CD4-positive, alpha-beta T cell (primary cell): ENCODE data around the gene SNAP47. TPM values are rescaled to one million over a fixed set of nuclear protein-coding genes. Genes with fewer than 3 reads are reported as not detected.
A peak's percentile ranks its signal among the peaks of the same experiment; 100 is the strongest.

Source experiments
- ATAC-seq: fragments of 200-7000 bp; cut with Tn5 transposase; one replicate; pipeline ENCODE4 v1.10.0; 2022; ENCODE audit warnings: mild to moderate bottlenecking; ENCODE audit not compliant: poor library complexity
- CTCF ChIA-PET: fragments of 350-600 bp; sonication (Branson Sonifier 250); formaldehyde crosslinking; loops from one replicate; lab custom pipeline; 2021; ENCODE audit warnings: antibody characterized with exemption, inconsistent platforms; lab: Charles Lee
- POLR2A ChIA-PET: fragments of 350-600 bp; sonication (Branson Sonifier 250); formaldehyde crosslinking; loops from one replicate; lab custom pipeline; 2021; ENCODE audit warnings: antibody characterized with exemption, inconsistent platforms; lab: Charles Lee
- DNase-seq, 14 experiments: peaks; one replicate each; pipeline ENCODE4 v3.0.0-alpha.2; 2013 to 2020; ENCODE audit warnings: mixed read lengths in 2 of 14
- H3K27ac ChIP-seq, 2 donors: one replicate each; pipeline versions ENCODE4 v1.5.1 to v1.7.0; 2013; ENCODE audit warnings: low read length in 2 of 2, low read depth in 1 of 2, mild to moderate bottlenecking in 1 of 2
- H3K27me3 ChIP-seq, 2 experiments: 1 replicate in 1 of 2; 2 replicates in 1 of 2; pipeline versions ENCODE4 v1.6.1 to v1.7.0; 2013; ENCODE audit warnings: low read length in 2 of 2, control low read depth in 1 of 2, mild to moderate bottlenecking in 1 of 2, moderate library complexity in 1 of 2; ENCODE audit not compliant: insufficient read depth in 2 of 2, control insufficient read depth in 1 of 2
- H3K36me3 ChIP-seq: one replicate; pipeline ENCODE4 v1.6.1; 2013; ENCODE audit warnings: low read length, control low read depth; ENCODE audit not compliant: insufficient read depth
- H3K4me1 ChIP-seq: one replicate; pipeline ENCODE4 v1.6.1; 2013; ENCODE audit warnings: low read length, control low read depth; ENCODE audit not compliant: insufficient read depth
- H3K4me3 ChIP-seq: one replicate; pipeline ENCODE4 v1.5.1; 2013; ENCODE audit warnings: mild to moderate bottlenecking, low read length, moderate library complexity
- H3K9me3 ChIP-seq, 2 experiments: 1 replicate in 1 of 2; 2 replicates in 1 of 2; pipeline versions ENCODE4 v1.6.1 to v1.7.0; 2013; ENCODE audit warnings: low read length in 2 of 2, mild to moderate bottlenecking in 2 of 2, control low read depth in 1 of 2, moderate library complexity in 1 of 2; ENCODE audit not compliant: control insufficient read depth in 1 of 2, insufficient read depth in 1 of 2
- H3K27ac Mint-ChIP-seq: one replicate; pipeline ENCODE4 v1.8.0; 2020; ENCODE audit warnings: mixed read lengths
- H3K27me3 Mint-ChIP-seq: one replicate; pipeline ENCODE4 v1.8.0; 2021; ENCODE audit warnings: mixed read lengths
- H3K36me3 Mint-ChIP-seq: one replicate; pipeline ENCODE4 v1.8.0; 2021; ENCODE audit warnings: low read depth, mixed read lengths
- H3K4me1 Mint-ChIP-seq: one replicate; pipeline ENCODE4 v1.8.0; 2021; ENCODE audit warnings: low read depth, mixed read lengths
- H3K4me3 Mint-ChIP-seq: one replicate; pipeline ENCODE4 v1.8.0; 2020; ENCODE audit warnings: mild to moderate bottlenecking, mixed read lengths
- H3K9me3 Mint-ChIP-seq: one replicate; pipeline ENCODE4 v1.8.0; 2020; ENCODE audit warnings: mixed read lengths
- CTCF ChIP-seq: fragments of 200-600 bp; IDR thresholded peaks from one replicate; pipeline ENCODE4 v1.8.0; 2022; ENCODE audit warnings: antibody characterized with exemption, mild to moderate bottlenecking
- intact Hi-C, 2 experiments: fragments of 100-400 bp; cut with DNase I in 1 of 2; cut with micrococcal nuclease in 1 of 2; formaldehyde crosslinking; loops; one replicate each; pipeline versions ENCODE4 v1.15.1 to v1.9.0; 2023 to 2025; cut with DNase I, micrococcal nuclease
- total RNA-seq, 174 experiments: library from RNA in 2 of 174; stranded (reverse) in 2 of 174; gene quantifications; one replicate each; pipeline ENCODE4 v1.2.3 and lab custom pipeline; 2021 to 2026

SNAP47 gene
- total RNA-seq, 2 experiments from 2014 or later, result 12.8 to 14.0 TPM

GRCh38 chr1:227747948-227748495, 12.8 kb downstream of the SNAP47 start:
- Histone ChIP-seq H3K4me3 (no peak overlapping the region), H3K4me1 (peaks cover 44% of the 10 kb centered on the region), H3K9me3 (no peaks in the 10 kb centered on the region), H3K27me3 (no peaks in the 10 kb centered on the region), H3K27ac (peak overlapping the region in 1 of 2 donors; percentile 4), H3K36me3 (peaks cover 49% of the 10 kb centered on the region)
- TF ChIP-seq CTCF, result no peak
- Mint-ChIP-seq H3K4me1 (peaks cover 48% of the 10 kb centered on the region), H3K4me3 (no peak overlapping the region), H3K27ac (peak overlapping the region; percentile 54), H3K27me3 (no peaks in the 10 kb centered on the region), H3K36me3 (peaks cover 52% of the 10 kb centered on the region), H3K9me3 (no peaks in the 10 kb centered on the region)
- CTCF ChIA-PET, result no interaction called here
- ATAC-seq (no peak), DNase-seq (peak in 1 of 14 experiments; percentile 6)
- POLR2A ChIA-PET, result no interaction called here
- intact Hi-C loops, result no loop called here

GRCh38 chr1:227748496-227749182, 13.4 kb downstream of the SNAP47 start:
- POLR2A ChIA-PET, result no interaction called here
- Mint-ChIP-seq H3K27me3 (no peaks in the 10 kb centered on the region), H3K9me3 (no peaks in the 10 kb centered on the region), H3K36me3 (peaks cover 56% of the 10 kb centered on the region), H3K27ac (peak overlapping the region; percentile 54), H3K4me3 (no peak overlapping the region), H3K4me1 (peaks cover 47% of the 10 kb centered on the region)
- Histone ChIP-seq H3K27ac (peak overlapping the region in 1 of 2 donors; percentile 4), H3K4me1 (peaks cover 41% of the 10 kb centered on the region), H3K27me3 (no peaks in the 10 kb centered on the region), H3K36me3 (peaks cover 52% of the 10 kb centered on the region), H3K4me3 (no peak overlapping the region), H3K9me3 (no peaks in the 10 kb centered on the region)
- intact Hi-C loops, result no loop called here
- peak; percentile 84 for ATAC-seq
- CTCF ChIA-PET, result no interaction called here
- peak in 3 of 14 experiments; percentile 35 to 70 (median 64) for DNase-seq
- TF ChIP-seq CTCF, result no peak

GRCh38 chr1:227749225-227749624, 14.0 kb downstream of the SNAP47 start:
- CTCF ChIA-PET, result no interaction called here
- H3K4me3 Mint-ChIP-seq, result no peak overlapping the region
- no peak overlapping the region for H3K4me3 ChIP-seq

More at GRCh38 chr1:227749225-227749624, 14.0 kb downstream of the SNAP47 start:
- H3K36me3 ChIP-seq, result peaks cover 53% of the 10 kb centered on the region
- POLR2A ChIA-PET, result interaction anchor here (0.6 kb wide), 1 partner anchor 70 kb away, joined by 3 read pairs; no protein-coding TSS in a partner anchor
- no peak for TF ChIP-seq CTCF
- no peaks in the 10 kb centered on the region for H3K27me3 ChIP-seq
- DNase-seq (no peak), ATAC-seq (no peak)
- Mint-ChIP-seq H3K9me3 (no peaks in the 10 kb centered on the region), H3K27me3 (no peaks in the 10 kb centered on the region), H3K36me3 (peaks cover 57% of the 10 kb centered on the region), H3K4me1 (peaks cover 42% of the 10 kb centered on the region), H3K27ac (peak overlapping the region; percentile 54)
- no peaks in the 10 kb centered on the region for H3K9me3 ChIP-seq
- intact Hi-C loops, result no loop called here
- no peak overlapping the region for H3K27ac ChIP-seq
- H3K4me1 ChIP-seq, result peaks cover 39% of the 10 kb centered on the region
